LNCaP clone FGC (cell line): ENCODE measurements around the gene DPY19L3.
"Not testable (repeated sequence)": the region's sequence is repeated elsewhere in the genome, so short reads cannot be mapped to it uniquely, and the experiment has no call there.

Experiments
- DNase-seq: peaks from one replicate; pipeline ENCODE4 v3.0.0-alpha.2; 2011; ENCODE audit warnings: low read depth
- H3K4me3 ChIP-seq: 2 replicates; pipeline ENCODE4 v1.5.1; 2011; ENCODE audit warnings: mild to moderate bottlenecking, low read depth, low read length, control low read depth
- CTCF ChIP-seq: IDR thresholded peaks from 2 replicates; pipeline ENCODE4 v1.5.1; 2012; ENCODE audit warnings: mild to moderate bottlenecking; ENCODE audit not compliant: control insufficient read depth, insufficient read depth; ENCODE audit errors: extremely low read depth

DPY19L3 gene

GRCh38 chr19:32442650-32443049 is 37.1 kb downstream of the DPY19L3 start:
- H3K4me3 ChIP-seq, result no peak overlapping the region
- DNase-seq, result no peak
- no peak for TF ChIP-seq CTCF

GRCh38 chr19:32447534-32447933 is 42.0 kb downstream of the DPY19L3 start:
- DNase-seq, H3K4me3 ChIP-seq: not testable (repeated sequence)

GRCh38 chr19:32448026-32448425 is 42.5 kb downstream of the DPY19L3 start:
- no peak for TF ChIP-seq CTCF
- DNase-seq, result no peak
- H3K4me3 ChIP-seq, result no peak overlapping the region

- TF ChIP-seq CTCF, result no peak
- H3K4me3 ChIP-seq, result no peak overlapping the region
- DNase-seq, result no peak
These were observed 44.6 kb downstream of the DPY19L3 start for GRCh38 chr19:32450217-32450616.

DNA sequence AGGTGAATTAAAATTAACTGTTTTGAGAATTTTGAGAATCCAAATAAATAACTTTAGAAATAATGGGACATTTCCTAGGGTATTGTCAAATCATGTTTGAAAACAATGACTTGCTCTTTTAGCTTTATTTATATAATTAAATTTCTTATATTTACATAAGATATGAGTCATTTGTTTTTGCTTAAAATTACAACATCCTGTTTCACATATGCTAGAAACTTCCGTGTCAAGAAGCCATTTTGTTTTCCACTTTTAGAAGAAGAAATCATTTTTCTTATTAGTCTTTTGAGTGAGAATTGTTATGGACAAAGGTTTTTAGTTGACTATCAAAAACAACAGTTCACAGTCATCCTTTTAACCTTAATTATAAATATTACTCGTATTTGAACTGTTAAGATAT is 48.2 kb downstream of the DPY19L3 start:
- H3K4me3 ChIP-seq, result no peak overlapping the region
- TF ChIP-seq CTCF, result no peak
- DNase-seq, result no peak

GRCh38 chr19:32456406-32456805 is 50.8 kb downstream of the DPY19L3 start:
- H3K4me3 ChIP-seq, result no peak overlapping the region
- no peak for TF ChIP-seq CTCF
- no peak for DNase-seq

GRCh38 chr19:32457571-32458158 is 52.1 kb downstream of the DPY19L3 start:
- no peak for DNase-seq
- TF ChIP-seq CTCF, result no peak
- H3K4me3 ChIP-seq, result no peak overlapping the region
